Neutrophil (primary cell): ENCODE measurements around the gene BMF.

Source experiments
- H3K27ac ChIP-seq: fragments of 200-600 bp; sonication (generic); 2 replicates; pipeline ENCODE4 v1.5.1; 2016; ENCODE audit warnings: mild to moderate bottlenecking, moderate library complexity
- H3K27me3 ChIP-seq: fragments of 200-600 bp; sonication (generic); 2 replicates; pipeline ENCODE4 v1.6.0; 2016; ENCODE audit warnings: mild to moderate bottlenecking
- H3K36me3 ChIP-seq: fragments of 200-600 bp; sonication (generic); 2 replicates; pipeline ENCODE4 v1.5.1; 2017
- H3K4me1 ChIP-seq, 2 experiments: fragments of 200-600 bp in 1 of 2; sonication (generic) in 1 of 2; 1 replicate in 1 of 2; 2 replicates in 1 of 2; pipeline versions ENCODE4 v1.5.1 to v1.6.1; 2013 to 2016; ENCODE audit warnings: low read depth in 1 of 2, low read length in 1 of 2, mild to moderate bottlenecking in 1 of 2, moderate library complexity in 1 of 2; ENCODE audit not compliant: control insufficient read depth in 1 of 2, insufficient read depth in 1 of 2
- H3K4me3 ChIP-seq, 2 experiments: fragments of 200-600 bp in 1 of 2; sonication (generic) in 1 of 2; 1 replicate in 1 of 2; 2 replicates in 1 of 2; pipeline ENCODE4 v1.5.1; 2013 to 2016; ENCODE audit warnings: low read depth in 1 of 2, low read length in 1 of 2, mild to moderate bottlenecking in 1 of 2, moderate library complexity in 1 of 2
- H3K9me3 ChIP-seq: fragments of 200-600 bp; sonication (generic); 2 replicates; pipeline ENCODE4 v1.5.1; 2016
- TF ChIP-seq, protein P1 (sequence below): fragments of 200-600 bp; sonication (generic); IDR thresholded peaks from 2 replicates; pipeline ENCODE4 v1.5.1; 2016; ENCODE audit warnings: antibody characterized with exemption

Gene BMF

GRCh38 chr15:40050788-40051470 lies 57.8 kb downstream of the BMF start:
- H3K9me3 ChIP-seq: no peaks in the 10 kb centered on the region
- H3K27ac ChIP-seq: no peak overlapping the region
- H3K36me3 ChIP-seq: no peaks in the 10 kb centered on the region
- no peak overlapping the region for H3K4me3 ChIP-seq
- no peaks in the 10 kb centered on the region for H3K27me3 ChIP-seq
- TF ChIP-seq, protein P1, sequence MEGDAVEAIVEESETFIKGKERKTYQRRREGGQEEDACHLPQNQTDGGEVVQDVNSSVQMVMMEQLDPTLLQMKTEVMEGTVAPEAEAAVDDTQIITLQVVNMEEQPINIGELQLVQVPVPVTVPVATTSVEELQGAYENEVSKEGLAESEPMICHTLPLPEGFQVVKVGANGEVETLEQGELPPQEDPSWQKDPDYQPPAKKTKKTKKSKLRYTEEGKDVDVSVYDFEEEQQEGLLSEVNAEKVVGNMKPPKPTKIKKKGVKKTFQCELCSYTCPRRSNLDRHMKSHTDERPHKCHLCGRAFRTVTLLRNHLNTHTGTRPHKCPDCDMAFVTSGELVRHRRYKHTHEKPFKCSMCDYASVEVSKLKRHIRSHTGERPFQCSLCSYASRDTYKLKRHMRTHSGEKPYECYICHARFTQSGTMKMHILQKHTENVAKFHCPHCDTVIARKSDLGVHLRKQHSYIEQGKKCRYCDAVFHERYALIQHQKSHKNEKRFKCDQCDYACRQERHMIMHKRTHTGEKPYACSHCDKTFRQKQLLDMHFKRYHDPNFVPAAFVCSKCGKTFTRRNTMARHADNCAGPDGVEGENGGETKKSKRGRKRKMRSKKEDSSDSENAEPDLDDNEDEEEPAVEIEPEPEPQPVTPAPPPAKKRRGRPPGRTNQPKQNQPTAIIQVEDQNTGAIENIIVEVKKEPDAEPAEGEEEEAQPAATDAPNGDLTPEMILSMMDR: no peak
- H3K4me1 ChIP-seq: peaks cover 22 to 24% of the 10 kb centered on the region in 2 experiments

GRCh38 chr15:40048926-40049475 lies 59.7 kb downstream of the BMF start:
- Histone ChIP-seq H3K9me3 (no peaks in the 10 kb centered on the region), H3K4me1 (peaks cover 26 to 27% of the 10 kb centered on the region in 2 experiments), H3K4me3 (no peak overlapping the region), H3K27ac (no peak overlapping the region), H3K27me3 (no peaks in the 10 kb centered on the region), H3K36me3 (no peaks in the 10 kb centered on the region)
- TF ChIP-seq, protein P1: no peak

GRCh38 chr15:40048211-40048792 lies 60.4 kb downstream of the BMF start:
- TF ChIP-seq, protein P1: no peak
- no peak overlapping the region for H3K4me3 ChIP-seq
- H3K4me1 ChIP-seq: peaks cover 26 to 27% of the 10 kb centered on the region in 2 experiments
- H3K9me3 ChIP-seq: no peaks in the 10 kb centered on the region
- H3K36me3 ChIP-seq: no peaks in the 10 kb centered on the region
- peak overlapping the region; percentile 57 for H3K27ac ChIP-seq
- no peaks in the 10 kb centered on the region for H3K27me3 ChIP-seq

DNA sequence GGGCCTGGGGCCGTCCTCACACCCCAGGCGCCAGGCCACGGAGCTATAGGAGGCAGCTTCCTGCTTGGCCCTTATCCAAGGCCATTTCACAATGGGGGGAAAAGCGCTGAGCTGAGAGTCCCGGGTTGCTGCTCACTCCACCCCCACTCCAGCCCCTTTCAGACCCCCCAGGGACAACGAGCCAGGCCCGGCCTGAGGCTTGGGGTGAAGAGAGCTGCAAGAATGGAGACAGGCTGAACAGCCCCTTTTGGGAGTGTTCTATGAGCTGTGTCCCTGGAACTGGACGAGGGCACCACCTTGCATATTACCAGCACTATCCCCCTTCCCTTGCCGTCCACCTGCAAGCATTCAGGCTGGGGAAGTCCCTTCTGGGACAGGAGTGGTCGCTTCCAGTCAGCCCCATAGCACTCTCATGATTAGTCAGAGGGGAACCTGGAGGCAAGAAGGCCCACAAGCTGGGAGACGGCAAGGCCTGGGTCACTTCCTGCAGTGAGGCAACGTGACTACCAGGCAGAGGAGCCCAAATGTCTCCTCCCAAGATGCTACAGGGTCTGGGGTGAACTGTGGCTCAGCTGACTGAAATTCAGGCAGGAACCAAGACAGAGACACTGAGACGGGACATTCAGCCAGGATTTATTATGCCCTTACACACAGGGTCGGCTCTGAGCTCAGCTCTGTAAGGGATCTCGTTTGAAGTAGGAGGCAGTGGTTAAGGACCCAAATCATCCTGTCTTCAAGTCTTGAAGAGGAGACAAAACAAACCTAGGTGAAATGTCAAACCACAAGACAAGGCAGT lies 61.1 kb downstream of the BMF start:
- peaks cover 26 to 27% of the 10 kb centered on the region in 2 experiments for H3K4me1 ChIP-seq
- no peaks in the 10 kb centered on the region for H3K9me3 ChIP-seq
- no peak overlapping the region for H3K4me3 ChIP-seq
- TF ChIP-seq, protein P1: no peak
- no peaks in the 10 kb centered on the region for H3K27me3 ChIP-seq
- no peaks in the 10 kb centered on the region for H3K36me3 ChIP-seq
- H3K27ac ChIP-seq: peak overlapping the region; percentile 57

- TF ChIP-seq, protein P1: no peak
- Histone ChIP-seq H3K4me3 (no peak overlapping the region), H3K9me3 (no peaks in the 10 kb centered on the region), H3K27ac (peak overlapping the region; percentile 57), H3K4me1 (peaks cover 26 to 27% of the 10 kb centered on the region in 2 experiments), H3K36me3 (no peaks in the 10 kb centered on the region), H3K27me3 (no peaks in the 10 kb centered on the region)
These were observed 61.8 kb downstream of the BMF start for GRCh38 chr15:40046721-40047414.
